GM18505 (cell line): ENCODE results near the gene TBC1D4.
"Not testable (repeated sequence)": the region's sequence is repeated elsewhere in the genome, so short reads cannot be mapped to it uniquely, and the experiment has no call there.

Experiments used
- ATAC-seq: cut with Tn5 transposase; IDR thresholded peaks from one replicate; pipeline ENCODE4 v1.9.1; 2021; ENCODE audit not compliant: unreplicated experiment
- POLR2A ChIP-seq: IDR thresholded peaks from 4 replicates; pipeline ENCODE4 v1.6.1; 2011; ENCODE audit warnings: borderline replicate concordance; ENCODE audit not compliant: insufficient read depth, insufficient read length; ENCODE audit errors: extremely low read depth

Gene TBC1D4

DNA sequence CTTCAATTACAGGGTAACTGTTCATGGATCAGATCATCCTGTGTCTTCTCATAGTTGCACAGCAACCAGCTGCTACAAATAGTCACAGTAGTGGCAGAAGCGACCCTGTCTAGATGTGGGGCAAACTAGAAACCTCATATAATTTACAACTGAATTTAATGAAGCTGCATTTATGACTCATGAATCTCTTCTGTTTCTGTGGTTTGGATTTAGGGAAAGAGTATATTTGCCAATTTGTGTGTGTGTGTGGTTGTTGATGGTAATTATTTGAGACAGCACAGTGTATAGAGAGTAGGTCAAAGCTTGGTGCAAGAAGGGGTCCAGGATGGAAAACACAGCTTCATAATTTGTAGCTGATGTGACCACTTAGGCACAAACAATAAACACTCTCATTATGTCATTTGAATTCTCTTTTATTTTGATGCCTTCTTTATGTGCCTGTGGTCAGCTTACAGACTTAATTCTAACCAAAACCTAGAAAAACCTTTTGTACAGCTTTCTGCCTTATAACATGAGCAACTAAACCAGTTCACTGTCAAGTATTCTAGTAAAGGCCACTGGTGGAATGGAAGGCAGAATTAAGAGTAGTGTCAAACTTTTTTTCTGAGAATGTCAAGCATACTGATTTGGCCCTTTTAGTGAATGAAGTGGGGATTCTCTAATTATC lies 218.1 kb downstream of the TBC1D4 start:
- no peak for TF ChIP-seq POLR2A
- no peak for ATAC-seq

DNA sequence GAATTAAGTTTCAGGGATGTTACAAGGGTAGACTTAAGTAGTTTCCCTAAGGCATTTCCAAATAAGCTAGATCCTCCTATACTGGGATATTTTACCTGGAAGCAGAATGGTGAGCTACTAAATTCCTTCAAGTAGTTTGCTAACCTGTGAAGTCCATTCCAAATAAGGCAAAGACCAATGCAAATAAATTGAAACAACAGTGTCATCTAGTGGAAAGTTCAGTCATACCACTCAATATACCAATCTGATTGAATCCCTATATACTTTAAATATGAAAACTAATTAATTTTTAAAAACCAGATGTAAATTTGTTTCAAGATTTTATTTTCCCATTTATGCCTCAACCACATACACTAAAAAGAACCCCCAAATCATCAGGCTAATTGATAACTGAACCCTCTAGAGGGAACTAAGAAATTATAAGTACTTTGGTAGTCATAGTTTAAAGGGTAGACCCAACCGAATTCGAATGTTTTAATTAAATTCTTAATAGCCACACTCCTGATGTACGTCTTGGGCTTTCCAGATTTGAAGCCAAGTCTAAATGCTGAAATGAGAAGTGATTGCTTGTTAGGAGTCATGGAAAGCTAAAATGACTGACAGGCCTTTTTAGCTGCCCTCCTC lies 223.7 kb downstream of the TBC1D4 start:
- no peak for ATAC-seq
- TF ChIP-seq POLR2A, result no peak

DNA sequence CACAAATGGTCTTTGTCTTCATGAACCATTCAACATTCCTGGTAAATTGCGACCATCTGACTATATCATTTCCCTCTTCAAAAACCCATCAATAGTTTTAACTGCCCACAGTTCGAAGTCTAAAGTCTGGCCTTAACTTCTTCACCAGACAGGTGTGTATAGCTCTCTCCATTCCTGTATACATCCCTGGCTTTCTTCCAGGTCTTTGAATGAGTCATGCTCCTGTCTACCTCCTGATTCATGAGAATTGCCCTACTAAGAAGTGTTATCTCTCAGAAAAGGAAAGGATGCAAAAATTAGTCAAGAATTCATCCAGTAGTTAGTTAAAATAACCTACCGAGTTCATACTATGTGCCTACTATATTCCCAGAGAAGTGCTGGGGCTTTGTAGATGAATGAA lies 225.0 kb downstream of the TBC1D4 start:
- ATAC-seq, result no peak
- no peak for TF ChIP-seq POLR2A

DNA sequence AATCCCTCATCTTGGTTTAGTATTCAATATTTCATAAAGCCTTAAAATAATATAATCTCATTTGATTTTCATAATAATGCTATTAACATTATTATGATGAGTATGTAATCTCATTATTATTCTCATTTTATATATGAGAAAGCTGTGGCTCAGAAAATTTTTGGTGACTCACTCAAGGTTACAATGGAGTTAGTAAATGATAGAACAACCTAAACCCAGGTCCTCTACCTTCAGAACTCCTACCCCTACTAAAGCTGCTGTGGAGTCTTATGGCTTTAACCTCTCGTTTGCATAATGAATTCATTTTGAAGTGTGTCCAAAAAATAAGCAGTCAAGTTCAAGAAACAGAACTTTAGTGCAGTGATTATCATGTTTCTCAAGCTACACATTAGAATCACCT lies 226.3 kb downstream of the TBC1D4 start:
- TF ChIP-seq POLR2A, result no peak
- no peak for ATAC-seq

DNA sequence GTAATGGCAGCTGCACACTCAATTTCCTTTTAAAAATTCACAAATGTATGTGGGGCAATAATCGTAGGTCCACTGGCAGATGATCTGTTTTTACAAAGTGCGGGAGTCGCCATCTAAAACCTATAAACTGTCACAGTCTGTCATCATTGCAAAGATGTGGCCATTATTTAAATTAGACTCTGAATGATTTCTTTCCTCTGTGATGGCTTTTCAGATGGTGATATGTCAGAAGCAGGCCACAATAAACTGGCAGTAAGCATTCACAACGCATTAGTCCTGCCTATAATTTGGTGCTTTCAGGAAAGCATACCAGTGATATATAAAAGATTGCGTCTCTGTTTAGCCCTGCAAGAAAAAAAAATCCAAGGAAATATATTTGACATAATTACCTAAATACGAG lies 226.8 kb downstream of the TBC1D4 start:
- no peak for ATAC-seq
- no peak for TF ChIP-seq POLR2A

DNA sequence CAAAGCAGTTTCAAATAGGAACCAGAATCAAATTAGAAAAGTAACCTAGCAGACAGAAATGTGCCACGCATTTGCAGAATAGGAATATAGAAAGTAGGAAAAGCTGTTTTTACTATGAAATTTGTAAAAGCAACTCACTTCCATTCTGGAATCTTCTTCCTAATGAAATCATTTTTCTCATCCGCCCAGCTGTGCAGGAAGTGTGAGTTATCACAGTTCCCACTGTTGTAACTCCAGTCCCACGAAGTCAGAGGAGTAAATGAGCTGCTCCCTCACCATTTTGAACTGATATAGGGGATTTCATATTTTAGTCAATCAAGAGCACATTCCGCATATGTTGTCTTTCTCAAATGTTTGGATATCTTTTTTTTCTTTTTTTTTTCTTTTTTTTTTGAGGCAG lies 230.8 kb downstream of the TBC1D4 start:
- no peak for TF ChIP-seq POLR2A
- no peak for ATAC-seq

DNA sequence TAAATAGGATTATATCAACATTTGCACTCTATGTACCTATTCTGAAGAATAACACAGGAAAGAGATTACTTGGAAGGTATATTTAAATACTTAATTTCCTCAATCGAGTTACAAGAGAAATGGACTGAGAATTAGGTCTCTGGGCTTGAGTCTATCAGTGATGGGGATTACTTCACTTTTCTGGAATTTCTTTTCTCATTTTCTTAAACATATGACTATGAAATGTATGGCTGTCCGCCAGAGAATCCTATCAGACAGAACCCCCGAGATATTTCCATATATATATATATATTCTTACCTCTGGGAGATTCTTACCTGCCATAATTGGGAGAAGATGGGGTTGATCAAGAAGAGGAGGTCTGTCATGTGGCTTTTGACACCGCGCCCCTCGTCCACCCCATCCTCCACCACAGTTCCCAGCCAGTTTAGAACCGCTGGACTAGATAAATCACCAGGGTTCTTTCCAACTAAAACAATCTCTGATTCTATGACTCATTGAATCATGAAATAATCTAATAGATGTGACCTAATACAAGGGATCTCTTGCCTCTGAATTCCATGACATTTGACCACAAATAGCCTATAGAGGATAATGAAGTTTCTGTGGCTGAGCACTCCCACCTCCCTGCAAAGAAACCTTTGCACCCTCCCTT lies 231.3 kb downstream of the TBC1D4 start:
- no peak for TF ChIP-seq POLR2A

DNA sequence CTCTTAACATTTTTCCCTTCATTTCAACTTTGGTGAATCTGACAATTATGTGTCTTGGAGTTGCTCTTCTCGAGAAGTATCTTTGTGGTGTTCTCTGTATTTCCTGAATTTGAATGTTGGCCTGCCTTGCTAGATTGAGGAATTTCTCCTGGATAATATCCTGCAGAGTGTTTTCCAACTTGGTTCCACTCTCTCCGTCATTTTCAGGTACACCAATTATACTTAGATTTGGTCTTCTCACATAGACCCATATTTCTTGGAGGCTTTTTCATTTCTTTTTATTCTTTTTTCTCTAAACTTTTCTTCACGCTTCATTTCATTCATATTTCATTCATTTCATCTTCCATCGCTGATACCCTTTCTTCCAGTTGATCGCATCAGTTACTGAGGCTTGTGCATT lies 236.4 kb downstream of the TBC1D4 start:
- not testable (repeated sequence) for ATAC-seq

More for the DNA sequence above, 231.3 kb downstream of the TBC1D4 start:
- no peak for ATAC-seq

DNA sequence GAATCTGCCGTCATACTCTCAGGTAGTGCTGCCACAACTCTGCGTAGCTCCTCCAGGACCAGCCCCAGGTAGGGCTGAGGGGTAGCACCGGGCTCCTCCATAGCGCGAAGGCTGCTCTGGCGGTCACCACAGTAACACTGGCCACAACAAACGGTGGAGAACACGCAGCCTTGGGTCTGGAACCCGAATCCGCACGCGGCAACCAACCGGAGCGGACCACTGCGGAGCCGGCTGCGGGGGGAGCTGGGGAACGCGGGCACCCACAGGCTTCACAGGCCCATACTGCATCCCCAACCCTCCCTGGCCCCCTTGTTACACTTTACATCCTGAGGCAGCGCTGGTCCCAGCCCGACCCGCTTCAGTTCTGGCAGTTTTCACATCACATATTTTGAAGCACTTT lies 241.7 kb downstream of the TBC1D4 start:
- not testable (repeated sequence) for ATAC-seq

DNA sequence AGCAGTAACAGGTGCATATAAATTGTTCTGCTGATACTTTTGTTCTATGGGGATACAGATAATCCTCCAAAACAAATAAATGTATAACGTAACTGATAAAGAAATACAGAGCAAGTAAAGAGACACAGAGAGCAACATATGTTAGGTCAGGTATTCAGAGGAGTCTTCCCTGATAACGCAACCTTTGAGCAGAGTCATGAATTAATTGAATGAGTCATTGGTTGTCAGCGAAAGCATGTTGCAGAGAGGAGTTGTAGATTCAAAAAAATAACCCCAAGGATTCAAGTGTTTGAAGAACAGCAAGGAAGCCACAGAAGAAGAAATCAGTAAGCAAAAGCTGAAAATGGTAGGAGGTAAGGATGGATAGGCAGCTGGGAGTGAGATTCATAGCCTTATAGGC lies 245.2 kb downstream of the TBC1D4 start:
- ATAC-seq, result no peak
- TF ChIP-seq POLR2A, result no peak
